Ureter (tissue), 1 donor: ENCODE measurements around the gene INPP5A. TPM values are rescaled to one million over a fixed set of nuclear protein-coding genes. Genes with fewer than 3 reads are reported as not detected.
"Not testable (repeated sequence)": the region's sequence is repeated elsewhere in the genome, so short reads cannot be mapped to it uniquely, and the experiment has no call there.

Source experiments
- DNase-seq: peaks from one replicate; pipeline ENCODE4 v3.0.0-alpha.2; 2020; ENCODE audit warnings: low spot score
- total RNA-seq: library from RNA; stranded (reverse); gene quantifications from one replicate; pipeline ENCODE4 v1.2.4, GENCODE V29; 2023
- donor health status: DM: yes; HTN: yes; CAD: no.

Gene INPP5A
- total RNA-seq, 1 donor from 2014 or later = 63.5 TPM

GRCh38 chr10:132737390-132738048, 199.9 kb downstream of the INPP5A start:
- DNase-seq = no peak

- no peak for DNase-seq
Observed at GRCh38 chr10:132738454-132739224, 201.1 kb downstream of the INPP5A start.

GRCh38 chr10:132739225-132739613, 201.6 kb downstream of the INPP5A start:
- no peak for DNase-seq

- no peak for DNase-seq
Observed at GRCh38 chr10:132740588-132740987, 203.0 kb downstream of the INPP5A start.

GRCh38 chr10:132742167-132742836, 204.7 kb downstream of the INPP5A start:
- no peak for DNase-seq

- no peak for DNase-seq
Observed at GRCh38 chr10:132742837-132743194, 205.2 kb downstream of the INPP5A start.

GRCh38 chr10:132743196-132743924, 205.8 kb downstream of the INPP5A start:
- not testable (repeated sequence) for DNase-seq

GRCh38 chr10:132743925-132744490, 206.4 kb downstream of the INPP5A start:
- DNase-seq = no peak

- DNase-seq = no peak
Observed at GRCh38 chr10:132744839-132745238, 207.3 kb downstream of the INPP5A start.

GRCh38 chr10:132745511-132745910, 207.9 kb downstream of the INPP5A start:
- no peak for DNase-seq

- DNase-seq = no peak
Observed at GRCh38 chr10:132745971-132746370, 208.4 kb downstream of the INPP5A start.

GRCh38 chr10:132746386-132746785, 208.8 kb downstream of the INPP5A start:
- no peak for DNase-seq

GRCh38 chr10:132746801-132747625, 209.4 kb downstream of the INPP5A start:
- DNase-seq = no peak

- DNase-seq = no peak
Observed at GRCh38 chr10:132748135-132748534, 210.5 kb downstream of the INPP5A start.

- DNase-seq = no peak
Observed at GRCh38 chr10:132748545-132749370, 211.2 kb downstream of the INPP5A start.

GRCh38 chr10:132749371-132749795, 211.8 kb downstream of the INPP5A start:
- no peak for DNase-seq

- no peak for DNase-seq
Observed at GRCh38 chr10:132750936-132751335, 213.3 kb downstream of the INPP5A start.

GRCh38 chr10:132752378-132752777, 214.8 kb downstream of the INPP5A start:
- no peak for DNase-seq

GRCh38 chr10:132752961-132753360, 215.4 kb downstream of the INPP5A start:
- DNase-seq = no peak

- DNase-seq = no peak
Observed at GRCh38 chr10:132753596-132753995, 216.0 kb downstream of the INPP5A start.
